Measurements from ENCODE around the gene MEAK7.
A peak's percentile ranks its signal among the peaks of the same experiment; 100 is the strongest.

The MEAK7 gene

GRCh38 chr16:84489131-84489530 is 15.3 kb downstream of the MEAK7 start:
- H3K4me3 ChIP-seq (replicated peaks in 1 of 2; ENCODE audit: low read depth in 2 of 2, low read length in 2 of 2): no peak overlapping the region
- DNase-seq (ENCODE audit: low read depth in 2 of 2): no peak

GRCh38 chr16:84487358-84487757 is 17.1 kb downstream of the MEAK7 start:
- no peak for TF ChIP-seq CTCF (IDR thresholded peaks at IDR 0.05; ENCODE audit: low read depth, low read length)
- H3K4me3 ChIP-seq (replicated peaks in 1 of 2; ENCODE audit: low read depth in 2 of 2, low read length in 2 of 2): no peak overlapping the region
- DNase-seq (ENCODE audit: low read depth in 2 of 2): no peak

More at GRCh38 chr16:84489131-84489530, 15.3 kb downstream of the MEAK7 start:
- TF ChIP-seq CTCF (IDR thresholded peaks at IDR 0.05; ENCODE audit: low read depth, low read length): no peak

- H3K4me3 ChIP-seq (replicated peaks in 1 of 2; ENCODE audit: low read depth in 2 of 2, low read length in 2 of 2): no peak overlapping the region
- no peak for DNase-seq (ENCODE audit: low read depth in 2 of 2)
- no peak for TF ChIP-seq CTCF (IDR thresholded peaks at IDR 0.05; ENCODE audit: low read depth, low read length)
These were observed 17.8 kb downstream of the MEAK7 start for GRCh38 chr16:84486551-84487235.

- no peak for DNase-seq (ENCODE audit: low read depth in 2 of 2)
- TF ChIP-seq CTCF (IDR thresholded peaks at IDR 0.05; ENCODE audit: low read depth, low read length): no peak
- H3K4me3 ChIP-seq (replicated peaks in 1 of 2; ENCODE audit: low read depth in 2 of 2, low read length in 2 of 2): no peak overlapping the region
These were observed 18.3 kb downstream of the MEAK7 start for GRCh38 chr16:84486126-84486525.

- TF ChIP-seq CTCF (IDR thresholded peaks at IDR 0.05; ENCODE audit: low read depth, low read length): no peak
- DNase-seq (ENCODE audit: low read depth in 2 of 2): no peak
- no peak overlapping the region for H3K4me3 ChIP-seq (replicated peaks in 1 of 2; ENCODE audit: low read depth in 2 of 2, low read length in 2 of 2)
These were observed 19.0 kb downstream of the MEAK7 start for GRCh38 chr16:84485255-84486010.

- TF ChIP-seq CTCF (IDR thresholded peaks at IDR 0.05; ENCODE audit: low read depth, low read length): peak; percentile 66
- H3K4me3 ChIP-seq (replicated peaks in 1 of 2; ENCODE audit: low read depth in 2 of 2, low read length in 2 of 2): no peak overlapping the region
- peak; percentile 72 to 73 for DNase-seq (ENCODE audit: low read depth in 2 of 2)
These were observed 19.7 kb downstream of the MEAK7 start for GRCh38 chr16:84484579-84485254.

Measured in cardiac fibroblast (primary cell).